HepG2 (cell line): ENCODE data around the gene SH3GL1. TPM values are rescaled to one million over a fixed set of nuclear protein-coding genes. Genes with fewer than 3 reads are reported as not detected.
A peak's percentile ranks its signal among the peaks of the same experiment; 100 is the strongest.

Experiments
- CCDC6 ChIP-seq: sonication (generic); formaldehyde crosslinking; IDR thresholded peaks from 2 replicates; pipeline ENCODE4 v1.8.1; 2022; ENCODE audit warnings: mild to moderate bottlenecking, missing genetic modification reagents, moderate library complexity
- ELF1 ChIP-seq: sonication (generic); formaldehyde crosslinking; IDR thresholded peaks from 2 replicates; pipeline ENCODE4 v1.4.0; 2020; ENCODE audit warnings: missing genetic modification reagents
- ELF3 ChIP-seq: IDR thresholded peaks from 2 replicates; pipeline ENCODE4 v1.6.1; 2016; ENCODE audit warnings: missing genetic modification reagents, missing compliant biosample characterization
- ESRRA ChIP-seq: sonication (generic); formaldehyde crosslinking; IDR thresholded peaks from 2 replicates; pipeline ENCODE4 v1.5.1; 2020; ENCODE audit warnings: mild to moderate bottlenecking, low read depth, missing genetic modification reagents
- JUNB ChIP-seq: sonication (generic); formaldehyde crosslinking; IDR thresholded peaks from 2 replicates; pipeline ENCODE4 v1.8.0; 2022; ENCODE audit warnings: missing genetic modification reagents, mild to moderate bottlenecking, borderline replicate concordance
- KAT8 ChIP-seq: IDR thresholded peaks from 2 replicates; pipeline ENCODE4 v1.6.1; 2016; ENCODE audit warnings: missing genetic modification reagents, missing compliant biosample characterization
- LCORL ChIP-seq, 2 experiments: fragments of 450-650 bp in 1 of 2; sonication (generic) in 1 of 2; formaldehyde crosslinking in 1 of 2; IDR thresholded peaks; 2 replicates each; pipeline versions ENCODE4 v1.5.0 to v1.6.1; 2017 to 2020; ENCODE audit warnings: antibody characterized with exemption in 1 of 2, missing genetic modification reagents in 1 of 2
- NFE2L1 ChIP-seq: sonication (generic); formaldehyde crosslinking; IDR thresholded peaks from 2 replicates; pipeline ENCODE4 v1.4.0; 2020; ENCODE audit warnings: missing genetic modification reagents, mild to moderate bottlenecking, borderline replicate concordance
- SRF ChIP-seq: IDR thresholded peaks from 2 replicates; pipeline ENCODE4 v1.6.1; 2011; ENCODE audit warnings: mild to moderate bottlenecking, low read depth, low read length, moderate library complexity
- ZKSCAN1 ChIP-seq: fragments of 150-350 bp; IDR thresholded peaks from 2 replicates; pipeline ENCODE4 v1.6.1; 2014; ENCODE audit warnings: low read length
- ZNF10 ChIP-seq: sonication (generic); formaldehyde crosslinking; IDR thresholded peaks from 2 replicates; pipeline ENCODE4 v1.4.0; 2020; ENCODE audit warnings: mild to moderate bottlenecking, low read depth, missing genetic modification reagents, borderline replicate concordance
- ZNF121 ChIP-seq: sonication (generic); formaldehyde crosslinking; IDR thresholded peaks from 2 replicates; pipeline ENCODE4 v1.5.0; 2020; ENCODE audit warnings: mild to moderate bottlenecking, missing genetic modification reagents
- ZNF343 ChIP-seq: sonication (generic); formaldehyde crosslinking; IDR thresholded peaks from 2 replicates; pipeline ENCODE4 v1.4.0; 2020; ENCODE audit warnings: mild to moderate bottlenecking, missing genetic modification reagents
- ZNF446 ChIP-seq: sonication (generic); formaldehyde crosslinking; IDR thresholded peaks from 2 replicates; pipeline ENCODE4 v1.5.0; 2020; ENCODE audit warnings: mild to moderate bottlenecking, missing genetic modification reagents
- ZNF644 ChIP-seq: IDR thresholded peaks from 2 replicates; pipeline ENCODE4 v1.6.1; 2016; ENCODE audit warnings: low read depth
- polyA plus RNA-seq, 8 experiments: library from polyadenylated mRNA; depleted of rRNA in 3 of 8; stranded (reverse) in 7 of 8; unstranded in 1 of 8; fragments of >200 nt; fragmentation: Illumina TruSeq in 4 of 8; extraction: Trizol in 4 of 8; gene quantifications; 2 replicates each; pipeline versions ENCODE4 v1.2.1 to v1.2.3, GENCODE V29; 2011 to 2016; ENCODE audit warnings: low read depth in 4 of 8, missing spikeins in 1 of 8, mixed read lengths in 1 of 8; ENCODE audit not compliant: insufficient read depth in 1 of 8
- total RNA-seq, 5 experiments: library from RNA; depleted of rRNA; stranded (reverse); fragments of >200 nt; fragmentation: Illumina TruSeq; extraction: Trizol; gene quantifications; 2 replicates each; pipeline ENCODE4 v1.2.3, GENCODE V29; 2016; ENCODE audit warnings: low read depth in 1 of 5
- TF ChIP-seq, protein P1 (sequence below): sonication (generic); formaldehyde crosslinking; IDR thresholded peaks from 2 replicates; pipeline ENCODE4 v1.4.0; 2020; ENCODE audit warnings: missing genetic modification reagents
- TF ChIP-seq, protein P2 (sequence below): sonication (generic); formaldehyde crosslinking; IDR thresholded peaks from 2 replicates; pipeline ENCODE4 v1.4.0; 2020; ENCODE audit warnings: missing genetic modification reagents, borderline replicate concordance
- TF ChIP-seq, protein P3 (sequence below): sonication (generic); formaldehyde crosslinking; IDR thresholded peaks from 2 replicates; pipeline ENCODE4 v1.5.1; 2020; ENCODE audit warnings: missing genetic modification reagents, mild to moderate bottlenecking, borderline replicate concordance
- TF ChIP-seq, protein P4 (sequence below): sonication (generic); formaldehyde crosslinking; IDR thresholded peaks from 2 replicates; pipeline ENCODE4 v1.8.0; 2022; ENCODE audit warnings: mild to moderate bottlenecking, missing genetic modification reagents
- TF ChIP-seq, protein P5 (sequence below): sonication (generic); formaldehyde crosslinking; IDR thresholded peaks from 2 replicates; pipeline ENCODE4 v1.4.0; 2020; ENCODE audit warnings: mild to moderate bottlenecking, missing genetic modification reagents

The SH3GL1 gene
- total and polyA plus RNA-seq, 2 of the 13 experiments (the other 11 are each of a cell fraction or from before 2014, with no cell fraction given): 33.0 to 45.1 TPM

DNA sequence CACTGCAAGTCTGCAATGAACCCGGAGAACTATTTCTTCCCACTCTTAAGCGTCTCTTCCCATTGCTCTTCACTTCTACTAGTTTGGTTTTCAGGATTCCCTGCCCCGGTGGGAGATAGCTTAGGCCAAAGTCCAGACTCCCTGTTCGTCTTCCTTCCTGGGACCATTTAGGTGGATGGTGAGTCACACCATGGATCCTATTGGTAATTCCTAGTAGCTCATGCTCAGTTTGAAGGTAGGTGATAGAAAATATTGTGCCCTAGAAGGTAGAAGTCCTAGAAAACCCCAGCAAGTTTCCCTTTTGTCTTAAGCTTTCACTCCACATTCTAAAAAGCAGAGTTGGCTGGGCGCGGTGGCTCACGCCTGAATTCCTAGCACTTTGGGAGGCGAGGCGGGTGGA lies 15.9 kb upstream of the SH3GL1 start (continued):
- no peak for TF ChIP-seq ESRRA
- TF ChIP-seq ELF1 (CRISPR knock-in tag): 0 out of 2 replicates have a peak, but pooled peaks have one; percentile 34
- peak; percentile 58; the same call in 1 of the 2 replicates for TF ChIP-seq ELF3 (CRISPR knock-in tag)
- no peak for TF ChIP-seq ZNF446 (CRISPR knock-in tag)
- no peak for TF ChIP-seq SRF
- TF ChIP-seq ZNF343 (CRISPR knock-in tag): no peak
- TF ChIP-seq, protein P1, sequence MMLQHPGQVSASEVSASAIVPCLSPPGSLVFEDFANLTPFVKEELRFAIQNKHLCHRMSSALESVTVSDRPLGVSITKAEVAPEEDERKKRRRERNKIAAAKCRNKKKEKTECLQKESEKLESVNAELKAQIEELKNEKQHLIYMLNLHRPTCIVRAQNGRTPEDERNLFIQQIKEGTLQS (CRISPR knock-in tag): 0 out of 2 replicates have a peak, but pooled peaks have one; percentile 30
- TF ChIP-seq, protein P2, sequence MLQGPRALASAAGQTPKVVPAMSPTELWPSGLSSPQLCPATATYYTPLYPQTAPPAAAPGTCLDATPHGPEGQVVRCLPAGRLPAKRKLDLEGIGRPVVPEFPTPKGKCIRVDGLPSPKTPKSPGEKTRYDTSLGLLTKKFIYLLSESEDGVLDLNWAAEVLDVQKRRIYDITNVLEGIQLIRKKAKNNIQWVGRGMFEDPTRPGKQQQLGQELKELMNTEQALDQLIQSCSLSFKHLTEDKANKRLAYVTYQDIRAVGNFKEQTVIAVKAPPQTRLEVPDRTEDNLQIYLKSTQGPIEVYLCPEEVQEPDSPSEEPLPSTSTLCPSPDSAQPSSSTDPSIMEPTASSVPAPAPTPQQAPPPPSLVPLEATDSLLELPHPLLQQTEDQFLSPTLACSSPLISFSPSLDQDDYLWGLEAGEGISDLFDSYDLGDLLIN (CRISPR knock-in tag): no peak
- TF ChIP-seq KAT8 (CRISPR knock-in tag): 0 out of 2 replicates have a peak, but pooled peaks have one; percentile 29
- TF ChIP-seq ZKSCAN1: no peak
- 0 out of 2 replicates have a peak, but pooled peaks have one; percentile 9 for TF ChIP-seq ZNF121 (CRISPR knock-in tag)
- TF ChIP-seq, protein P3, sequence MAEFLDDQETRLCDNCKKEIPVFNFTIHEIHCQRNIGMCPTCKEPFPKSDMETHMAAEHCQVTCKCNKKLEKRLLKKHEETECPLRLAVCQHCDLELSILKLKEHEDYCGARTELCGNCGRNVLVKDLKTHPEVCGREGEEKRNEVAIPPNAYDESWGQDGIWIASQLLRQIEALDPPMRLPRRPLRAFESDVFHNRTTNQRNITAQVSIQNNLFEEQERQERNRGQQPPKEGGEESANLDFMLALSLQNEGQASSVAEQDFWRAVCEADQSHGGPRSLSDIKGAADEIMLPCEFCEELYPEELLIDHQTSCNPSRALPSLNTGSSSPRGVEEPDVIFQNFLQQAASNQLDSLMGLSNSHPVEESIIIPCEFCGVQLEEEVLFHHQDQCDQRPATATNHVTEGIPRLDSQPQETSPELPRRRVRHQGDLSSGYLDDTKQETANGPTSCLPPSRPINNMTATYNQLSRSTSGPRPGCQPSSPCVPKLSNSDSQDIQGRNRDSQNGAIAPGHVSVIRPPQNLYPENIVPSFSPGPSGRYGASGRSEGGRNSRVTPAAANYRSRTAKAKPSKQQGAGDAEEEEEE (CRISPR knock-in tag): no peak
- TF ChIP-seq NFE2L1 (CRISPR knock-in tag): no peak
- TF ChIP-seq, protein P4, sequence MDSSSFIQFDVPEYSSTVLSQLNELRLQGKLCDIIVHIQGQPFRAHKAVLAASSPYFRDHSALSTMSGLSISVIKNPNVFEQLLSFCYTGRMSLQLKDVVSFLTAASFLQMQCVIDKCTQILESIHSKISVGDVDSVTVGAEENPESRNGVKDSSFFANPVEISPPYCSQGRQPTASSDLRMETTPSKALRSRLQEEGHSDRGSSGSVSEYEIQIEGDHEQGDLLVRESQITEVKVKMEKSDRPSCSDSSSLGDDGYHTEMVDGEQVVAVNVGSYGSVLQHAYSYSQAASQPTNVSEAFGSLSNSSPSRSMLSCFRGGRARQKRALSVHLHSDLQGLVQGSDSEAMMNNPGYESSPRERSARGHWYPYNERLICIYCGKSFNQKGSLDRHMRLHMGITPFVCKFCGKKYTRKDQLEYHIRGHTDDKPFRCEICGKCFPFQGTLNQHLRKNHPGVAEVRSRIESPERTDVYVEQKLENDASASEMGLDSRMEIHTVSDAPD: 0 out of 2 replicates have a peak, but pooled peaks have one; percentile 47
- no peak for TF ChIP-seq ZNF10
- 0 out of 2 replicates have a peak, but pooled peaks have one; percentile 42 for TF ChIP-seq JUNB
- TF ChIP-seq LCORL (IDR thresholded peaks at IDR 0.05): no peak
- TF ChIP-seq LCORL (CRISPR knock-in tag; IDR thresholded peaks at IDR 0.05): no peak
- TF ChIP-seq ZNF644: peak; percentile 94
- TF ChIP-seq, protein P5, sequence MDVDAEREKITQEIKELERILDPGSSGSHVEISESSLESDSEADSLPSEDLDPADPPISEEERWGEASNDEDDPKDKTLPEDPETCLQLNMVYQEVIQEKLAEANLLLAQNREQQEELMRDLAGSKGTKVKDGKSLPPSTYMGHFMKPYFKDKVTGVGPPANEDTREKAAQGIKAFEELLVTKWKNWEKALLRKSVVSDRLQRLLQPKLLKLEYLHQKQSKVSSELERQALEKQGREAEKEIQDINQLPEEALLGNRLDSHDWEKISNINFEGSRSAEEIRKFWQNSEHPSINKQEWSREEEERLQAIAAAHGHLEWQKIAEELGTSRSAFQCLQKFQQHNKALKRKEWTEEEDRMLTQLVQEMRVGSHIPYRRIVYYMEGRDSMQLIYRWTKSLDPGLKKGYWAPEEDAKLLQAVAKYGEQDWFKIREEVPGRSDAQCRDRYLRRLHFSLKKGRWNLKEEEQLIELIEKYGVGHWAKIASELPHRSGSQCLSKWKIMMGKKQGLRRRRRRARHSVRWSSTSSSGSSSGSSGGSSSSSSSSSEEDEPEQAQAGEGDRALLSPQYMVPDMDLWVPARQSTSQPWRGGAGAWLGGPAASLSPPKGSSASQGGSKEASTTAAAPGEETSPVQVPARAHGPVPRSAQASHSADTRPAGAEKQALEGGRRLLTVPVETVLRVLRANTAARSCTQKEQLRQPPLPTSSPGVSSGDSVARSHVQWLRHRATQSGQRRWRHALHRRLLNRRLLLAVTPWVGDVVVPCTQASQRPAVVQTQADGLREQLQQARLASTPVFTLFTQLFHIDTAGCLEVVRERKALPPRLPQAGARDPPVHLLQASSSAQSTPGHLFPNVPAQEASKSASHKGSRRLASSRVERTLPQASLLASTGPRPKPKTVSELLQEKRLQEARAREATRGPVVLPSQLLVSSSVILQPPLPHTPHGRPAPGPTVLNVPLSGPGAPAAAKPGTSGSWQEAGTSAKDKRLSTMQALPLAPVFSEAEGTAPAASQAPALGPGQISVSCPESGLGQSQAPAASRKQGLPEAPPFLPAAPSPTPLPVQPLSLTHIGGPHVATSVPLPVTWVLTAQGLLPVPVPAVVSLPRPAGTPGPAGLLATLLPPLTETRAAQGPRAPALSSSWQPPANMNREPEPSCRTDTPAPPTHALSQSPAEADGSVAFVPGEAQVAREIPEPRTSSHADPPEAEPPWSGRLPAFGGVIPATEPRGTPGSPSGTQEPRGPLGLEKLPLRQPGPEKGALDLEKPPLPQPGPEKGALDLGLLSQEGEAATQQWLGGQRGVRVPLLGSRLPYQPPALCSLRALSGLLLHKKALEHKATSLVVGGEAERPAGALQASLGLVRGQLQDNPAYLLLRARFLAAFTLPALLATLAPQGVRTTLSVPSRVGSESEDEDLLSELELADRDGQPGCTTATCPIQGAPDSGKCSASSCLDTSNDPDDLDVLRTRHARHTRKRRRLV (CRISPR knock-in tag): no peak
- no peak for TF ChIP-seq CCDC6 (CRISPR knock-in tag)
